Activated CD4-positive, alpha-beta T cell treated with anti-CD3 and anti-CD28 coated beads for 48 hours (primary cell): ENCODE data around the gene ALG3.
A peak's percentile ranks its signal among the peaks of the same experiment; 100 is the strongest.

Experiments
- DNase-seq: peaks from one replicate; pipeline ENCODE4 v3.0.0-alpha.2; 2020

Gene ALG3

GRCh38 chr3:184259878-184260723 is 11.3 kb upstream of the ALG3 start:
- DNase-seq: peak; percentile 42

DNA sequence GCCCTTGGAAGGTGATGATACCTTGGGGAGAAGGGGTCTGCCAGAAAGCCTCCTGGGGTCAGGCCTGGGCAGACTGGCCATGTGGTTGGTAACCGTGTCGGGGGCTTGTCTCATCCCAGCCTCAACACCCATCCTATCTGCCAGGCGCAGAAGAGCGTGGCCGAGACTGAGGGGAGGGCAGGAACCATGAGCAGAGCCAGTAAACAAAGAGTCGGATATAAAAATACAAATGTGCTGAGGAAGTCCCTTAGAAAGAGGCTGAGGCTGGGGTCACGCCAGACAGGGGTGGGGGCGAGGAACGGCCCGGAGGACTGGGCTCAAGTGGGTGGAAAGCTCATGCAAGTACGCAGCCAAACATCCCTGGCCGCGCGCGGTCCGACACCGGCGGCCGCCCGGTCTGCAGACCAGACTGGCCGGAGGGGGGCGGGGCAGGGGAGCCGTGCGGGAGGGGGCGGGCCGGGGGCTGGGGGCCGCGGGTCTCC is 10.7 kb upstream of the ALG3 start:
- no peak for DNase-seq

DNA sequence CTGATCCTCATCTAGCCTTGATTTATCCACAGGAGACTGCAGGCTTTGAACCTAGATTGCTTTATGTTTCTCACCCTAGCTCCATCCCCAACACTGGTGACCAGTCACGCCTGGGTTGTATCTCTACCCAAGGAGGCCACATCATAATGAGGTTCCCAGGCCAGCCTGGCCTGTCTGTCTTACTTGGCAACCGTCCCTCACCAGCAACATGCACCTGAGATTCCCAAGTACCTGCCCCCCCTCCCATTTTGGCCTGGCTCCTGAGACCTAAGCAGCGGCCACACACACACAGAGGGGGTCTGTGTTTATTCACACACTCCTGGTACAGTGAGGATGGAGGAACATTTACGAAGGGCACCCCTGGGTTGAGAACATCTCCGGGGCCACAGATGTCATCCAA is 10.2 kb upstream of the ALG3 start:
- DNase-seq: no peak

DNA sequence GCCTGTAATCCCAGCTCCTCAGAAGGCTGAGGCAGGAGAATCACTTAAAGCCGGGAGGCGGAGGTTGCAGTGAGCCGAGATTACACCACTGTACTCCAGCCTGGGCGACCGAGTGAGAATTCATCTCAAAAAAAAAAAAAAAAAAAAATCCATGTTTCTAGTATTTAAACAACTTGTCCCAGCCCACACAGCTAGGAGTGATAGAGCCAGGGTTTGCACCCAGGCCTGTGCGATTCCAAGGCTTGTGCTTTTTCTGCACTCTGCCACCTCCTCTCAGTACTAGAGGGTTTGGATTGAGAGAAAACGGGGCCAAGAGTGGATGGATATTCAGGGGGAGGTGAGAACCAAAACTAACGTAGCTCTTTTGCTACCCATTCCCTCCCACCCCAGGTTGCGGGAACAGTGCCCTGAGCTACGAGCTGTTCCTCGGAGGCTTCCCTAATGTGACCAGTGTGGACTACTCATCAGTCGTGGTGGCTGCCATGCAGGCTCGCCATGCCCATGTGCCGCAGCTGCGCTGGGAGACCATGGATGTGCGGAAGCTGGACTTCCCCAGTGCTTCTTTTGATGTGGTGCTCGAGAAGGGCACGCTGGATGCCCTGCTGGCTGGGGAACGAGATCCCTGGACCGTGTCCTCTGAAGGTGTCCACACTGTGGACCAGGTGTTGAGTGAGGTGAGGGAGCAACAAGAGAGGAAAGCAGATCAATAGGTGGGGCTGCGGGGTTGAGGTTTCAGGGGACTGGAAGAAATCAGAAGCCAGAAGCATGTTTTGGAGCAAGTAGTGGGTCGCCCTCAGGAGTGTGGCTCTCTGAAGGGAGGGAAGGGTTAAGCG is 8.5 kb upstream of the ALG3 start:
- no peak for DNase-seq

GRCh38 chr3:184255291-184256039 is 6.7 kb upstream of the ALG3 start:
- DNase-seq: peak; percentile 53

DNA sequence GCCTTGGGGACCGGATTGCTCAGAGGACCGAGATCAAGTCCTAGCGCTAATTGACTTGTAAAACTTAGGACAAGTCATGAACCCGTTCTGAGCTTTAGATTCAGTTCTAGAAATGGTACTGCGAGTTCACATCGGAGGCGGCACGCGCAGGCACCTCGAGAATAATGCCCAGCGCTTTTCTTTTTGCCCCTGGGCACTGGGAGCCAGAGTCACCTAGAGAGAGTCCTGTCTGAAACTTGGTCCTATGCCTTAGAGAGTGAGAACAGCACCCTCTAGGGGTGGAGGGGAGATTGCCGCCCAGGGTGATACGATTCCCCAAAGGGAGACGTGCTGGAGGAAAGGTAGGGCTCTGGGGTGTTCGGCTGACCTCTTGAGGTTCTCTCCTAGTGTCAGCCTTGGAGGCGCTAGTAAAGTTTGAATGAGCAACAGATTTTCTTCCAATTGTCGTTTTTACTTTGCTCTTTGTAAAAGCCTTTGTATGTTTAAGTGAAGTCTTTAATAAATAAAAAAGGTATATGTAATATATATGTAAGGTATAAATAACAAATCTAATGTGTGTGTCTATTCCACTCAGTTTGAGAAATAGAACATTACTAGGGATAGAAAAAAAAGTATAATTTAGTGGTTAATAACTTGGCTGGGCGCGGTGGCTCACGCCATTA is 1.5 kb upstream of the ALG3 start:
- peak; percentile 95 for DNase-seq

DNA sequence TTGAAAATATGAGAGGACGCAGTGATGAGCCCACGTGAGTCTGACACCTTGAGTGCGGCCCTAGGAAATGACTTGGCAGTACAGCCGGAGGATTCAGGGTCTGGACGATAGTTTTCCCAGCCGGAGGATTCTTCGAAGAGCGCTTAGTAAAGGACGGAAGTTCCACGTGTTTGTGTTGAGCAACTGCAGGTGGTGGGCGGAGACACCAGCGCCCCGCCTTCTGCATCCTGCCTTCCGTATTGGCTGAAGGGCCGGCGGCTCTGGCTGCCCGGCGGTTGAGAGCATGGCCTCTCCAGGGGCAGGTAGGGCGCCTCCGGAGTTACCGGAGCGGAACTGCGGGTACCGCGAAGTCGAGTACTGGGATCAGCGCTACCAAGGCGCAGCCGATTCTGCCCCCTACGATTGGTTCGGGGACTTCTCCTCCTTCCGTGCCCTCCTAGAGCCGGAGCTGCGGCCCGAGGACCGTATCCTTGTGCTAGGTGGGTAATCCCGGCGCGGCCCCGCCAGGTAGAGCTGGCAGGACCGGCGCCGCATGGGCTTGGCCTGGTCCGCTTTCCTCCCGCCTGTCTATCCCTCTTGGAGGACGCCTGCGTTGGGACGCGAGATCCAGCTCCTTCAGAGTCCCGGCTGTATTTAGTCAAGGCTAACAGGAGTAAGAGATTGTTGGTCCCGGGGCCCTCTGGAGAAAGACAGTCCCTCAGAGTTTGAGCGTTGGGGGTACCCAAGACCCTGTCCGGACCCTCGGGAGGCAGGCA is 827 bp upstream of the ALG3 start, which contains the start of gene EEF1AKMT4:
Gene EEF1AKMT4, plus strand, starts transcription at position 261 of the 755 bp plus-strand sequence. Its CDS starts 23 bp downstream, at position 284.
- peak; percentile 98 for DNase-seq

DNA sequence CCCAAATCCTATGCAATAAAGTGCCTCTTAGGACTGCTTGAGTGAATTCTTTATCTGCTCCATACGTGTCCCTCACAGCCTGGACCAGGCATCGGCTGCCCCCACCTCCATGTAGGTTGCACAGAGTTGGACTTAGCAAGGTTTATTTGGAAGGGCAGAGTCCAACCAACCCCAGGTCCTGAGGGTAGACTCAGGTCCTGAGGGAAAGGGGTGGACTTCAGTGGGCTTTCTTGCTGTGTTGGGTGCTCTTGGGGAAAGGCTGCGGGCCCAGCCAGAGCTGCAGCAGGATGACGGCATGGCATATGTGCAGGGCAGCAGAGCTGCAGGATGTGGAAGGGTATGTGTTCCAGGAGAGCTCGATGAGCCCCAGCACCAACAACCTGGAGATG is 6.5 kb downstream of the ALG3 start:
- DNase-seq: no peak

DNA sequence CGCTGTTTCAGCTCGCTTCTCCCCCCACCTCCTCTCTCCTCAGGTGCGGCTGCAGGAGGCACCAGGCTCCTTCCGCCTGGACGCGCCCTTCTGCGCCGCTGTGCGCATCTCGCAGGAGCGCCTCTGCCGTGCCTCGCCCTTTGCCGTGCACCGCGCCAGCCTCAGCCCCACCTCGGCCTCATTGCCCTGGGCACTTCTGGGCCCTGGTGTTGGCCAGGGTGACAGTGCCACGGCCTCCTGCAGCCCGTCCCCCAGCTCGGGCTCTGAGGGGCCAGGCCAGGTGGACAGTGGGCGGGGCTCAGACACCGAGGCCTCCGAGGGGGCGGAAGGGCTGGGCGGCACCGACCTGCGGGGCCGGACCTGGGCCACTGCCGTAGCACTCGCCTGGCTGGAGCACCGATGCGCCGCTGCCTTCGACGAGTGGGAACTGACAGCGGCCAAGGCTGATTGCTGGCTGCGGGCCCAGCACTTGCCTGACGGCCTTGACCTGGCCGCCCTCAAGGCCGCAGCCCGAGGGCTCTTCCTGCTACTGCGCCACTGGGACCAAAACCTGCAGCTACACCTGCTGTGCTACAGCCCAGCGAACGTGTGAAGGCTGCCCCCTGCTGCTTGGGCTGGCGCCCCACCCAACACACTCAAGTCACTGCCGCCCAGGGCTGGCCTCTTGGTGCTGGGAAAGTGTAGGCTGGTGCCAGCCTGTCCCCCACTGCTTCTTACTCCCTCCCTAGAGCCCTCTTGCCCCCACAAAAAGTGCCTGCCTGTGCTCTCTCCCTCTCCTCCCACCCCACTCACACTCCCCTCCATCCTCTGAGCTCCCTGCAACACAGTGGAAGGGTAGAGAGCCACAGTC is 7.1 kb downstream of the ALG3 start:
- DNase-seq: no peak

DNA sequence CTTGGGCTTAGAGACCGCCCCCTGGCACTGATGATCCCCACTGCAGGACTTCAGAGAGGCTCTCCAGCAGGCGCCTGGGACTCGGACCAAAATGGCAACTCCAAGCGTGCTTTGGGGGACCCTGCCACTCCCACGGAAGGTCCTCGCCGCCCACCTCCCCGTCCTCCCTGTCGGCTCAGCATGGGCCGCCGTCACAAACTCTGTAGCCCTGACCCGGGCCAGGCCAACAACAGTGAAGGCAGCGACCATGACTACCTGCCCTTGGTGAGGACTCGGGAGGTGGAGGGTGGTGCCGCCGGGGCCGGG is 7.7 kb downstream of the ALG3 start:
- DNase-seq: no peak

GRCh38 chr3:184240384-184241140 is 8.2 kb downstream of the ALG3 start:
- DNase-seq: no peak

- no peak for DNase-seq
Observed at GRCh38 chr3:184239708-184240107, 9.1 kb downstream of the ALG3 start.

DNA sequence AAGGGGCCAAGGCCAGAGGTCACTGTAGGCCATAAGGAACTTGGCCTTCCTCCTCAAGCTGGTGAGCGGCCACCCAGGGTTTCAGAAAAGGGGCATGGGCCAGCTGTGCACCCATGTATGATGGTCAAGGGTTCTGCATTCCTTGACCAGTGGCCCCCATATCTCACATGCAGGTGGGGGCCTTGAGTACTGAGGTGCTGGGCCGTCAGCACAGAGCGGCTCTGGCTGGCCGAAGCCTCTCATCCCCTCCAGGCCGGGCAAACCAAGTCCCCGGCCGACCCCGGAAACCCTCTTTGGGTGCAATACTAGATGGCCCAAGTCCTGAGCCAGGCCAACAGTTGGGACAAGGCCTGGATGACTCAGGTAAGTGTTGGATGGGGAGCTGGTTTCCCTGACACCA is 9.5 kb downstream of the ALG3 start:
- DNase-seq: no peak

GRCh38 chr3:184238246-184238818 is 10.4 kb downstream of the ALG3 start:
- no peak for DNase-seq

- no peak for DNase-seq
Observed at GRCh38 chr3:184237807-184238206, 11.0 kb downstream of the ALG3 start.

- no peak for DNase-seq
Observed at GRCh38 chr3:184237211-184237610, 11.6 kb downstream of the ALG3 start.

- DNase-seq: no peak
Observed at GRCh38 chr3:184236636-184237035, 12.1 kb downstream of the ALG3 start.

GRCh38 chr3:184236033-184236410 is 12.7 kb downstream of the ALG3 start:
- no peak for DNase-seq

DNA sequence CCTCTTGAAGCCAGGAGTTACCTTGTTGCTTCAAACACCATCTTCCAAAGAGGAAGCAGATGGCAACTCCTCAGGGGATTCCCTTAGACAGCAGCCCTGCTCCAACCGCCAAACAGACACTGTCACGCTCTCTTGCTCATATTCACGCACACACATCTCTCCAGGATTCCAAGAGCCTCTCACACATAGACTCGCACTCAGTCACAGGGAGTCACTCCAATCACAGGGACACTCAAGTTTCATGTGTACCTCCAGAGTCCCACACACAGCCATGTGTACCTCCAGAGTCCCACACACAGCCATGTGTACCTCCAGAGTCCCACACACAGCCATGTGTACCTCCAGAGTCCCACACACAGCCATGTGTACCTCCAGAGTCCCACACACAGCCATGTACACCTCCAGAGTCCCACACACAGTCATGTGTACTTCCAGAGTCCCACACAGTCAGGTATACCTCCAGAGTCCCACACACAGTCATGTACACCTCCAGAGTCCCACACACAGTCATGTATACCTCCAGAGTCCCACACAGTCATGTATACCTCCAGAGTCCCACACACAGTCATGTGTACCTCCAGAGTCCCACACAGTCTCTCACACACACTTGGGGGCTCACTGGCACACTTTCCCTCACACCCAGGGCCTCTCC is 13.3 kb downstream of the ALG3 start:
- no peak for DNase-seq
